Mesothelial cell of epicardium (in vitro differentiated cells): ENCODE results near the gene VTN. TPM values are rescaled to one million over a fixed set of nuclear protein-coding genes. Genes with fewer than 3 reads are reported as not detected.

Source experiments
- DNase-seq, 2 experiments: peaks; one replicate each; pipeline ENCODE4 v3.0.0; 2021; ENCODE audit warnings: low spot score in 2 of 2; ENCODE audit not compliant: unreplicated experiment in 2 of 2
- H3K27ac Mint-ChIP-seq: 2 replicates; pipeline ENCODE4 v1.8.0; 2021; ENCODE audit warnings: mixed read lengths
- H3K27me3 Mint-ChIP-seq: 2 replicates; pipeline ENCODE4 v1.8.0; 2021; ENCODE audit warnings: low read depth, mixed read lengths
- H3K36me3 Mint-ChIP-seq: 2 replicates; pipeline ENCODE4 v1.8.0; 2021; ENCODE audit warnings: mixed read lengths
- H3K4me1 Mint-ChIP-seq: 2 replicates; pipeline ENCODE4 v1.8.0; 2021; ENCODE audit warnings: mixed read lengths
- H3K4me3 Mint-ChIP-seq: 2 replicates; pipeline ENCODE4 v1.8.0; 2021; ENCODE audit warnings: mild to moderate bottlenecking, moderate library complexity, mixed read lengths
- H3K9me3 Mint-ChIP-seq: 2 replicates; pipeline ENCODE4 v1.8.0; 2021; ENCODE audit warnings: mixed read lengths
- CTCF ChIP-seq: fragments of 200-600 bp; sonication (generic); IDR thresholded peaks from one replicate; pipeline ENCODE4 v1.5.0; 2021; ENCODE audit warnings: antibody characterized with exemption; ENCODE audit not compliant: unreplicated experiment
- total RNA-seq: library from RNA; stranded (reverse); gene quantifications from 3 replicates; pipeline ENCODE4 v1.2.1, GENCODE V29; 2021

Gene VTN
- total RNA-seq, 1 donor from 2014 or later = 0.47 TPM

GRCh38 chr17:28367641-28368305 is 2.3 kb downstream of the VTN start:
- Mint-ChIP-seq H3K4me3 (no peak overlapping the region), H3K27ac (no peak overlapping the region), H3K9me3 (no peaks in the 10 kb centered on the region), H3K36me3 (no peaks in the 10 kb centered on the region), H3K27me3 (peaks cover 9% of the 10 kb centered on the region), H3K4me1 (peaks cover 6% of the 10 kb centered on the region)
- DNase-seq = no peak
- TF ChIP-seq CTCF = no peak

- Mint-ChIP-seq H3K27me3 (peaks cover 3% of the 10 kb centered on the region), H3K4me1 (peaks cover 5% of the 10 kb centered on the region), H3K4me3 (no peak overlapping the region), H3K36me3 (no peaks in the 10 kb centered on the region), H3K9me3 (no peaks in the 10 kb centered on the region), H3K27ac (no peak overlapping the region)
- DNase-seq = no peak
- no peak for TF ChIP-seq CTCF
These were observed 3.5 kb downstream of the VTN start for GRCh38 chr17:28366605-28367004.

GRCh38 chr17:28365487-28365886 is 4.6 kb downstream of the VTN start:
- no peak for DNase-seq
- Mint-ChIP-seq H3K9me3 (no peaks in the 10 kb centered on the region), H3K27ac (no peak overlapping the region), H3K27me3 (no peaks in the 10 kb centered on the region), H3K4me1 (no peaks in the 10 kb centered on the region), H3K4me3 (no peak overlapping the region), H3K36me3 (peaks cover 2% of the 10 kb centered on the region)
- TF ChIP-seq CTCF = no peak

GRCh38 chr17:28364665-28365363 is 5.3 kb downstream of the VTN start, which contains the start of gene SEBOX:
TSS of gene SEBOX (minus strand) at chr17:28365199. CDS start at chr17:28365151, 48 bp downstream.
- Mint-ChIP-seq H3K4me1 (no peaks in the 10 kb centered on the region), H3K4me3 (no peak within 1 kb of the TSS), H3K36me3 (peaks cover 6% of the 10 kb centered on the region), H3K27me3 (no peaks in the 10 kb centered on the region), H3K27ac (no peak within 1 kb of the TSS), H3K9me3 (no peaks in the 10 kb centered on the region)
- TF ChIP-seq CTCF = no peak
- no peak for DNase-seq

GRCh38 chr17:28363776-28364650 is 6.1 kb downstream of the VTN start:
- Mint-ChIP-seq H3K27ac (no peak overlapping the region), H3K27me3 (no peaks in the 10 kb centered on the region), H3K4me3 (no peak overlapping the region), H3K36me3 (peaks cover 9% of the 10 kb centered on the region), H3K4me1 (no peaks in the 10 kb centered on the region), H3K9me3 (no peaks in the 10 kb centered on the region)
- no peak for TF ChIP-seq CTCF
- no peak for DNase-seq
